Smooth muscle cell (in vitro differentiated cells): ENCODE measurements around the gene ABCC4. TPM values are rescaled to one million over a fixed set of nuclear protein-coding genes. Genes with fewer than 3 reads are reported as not detected.
A peak's percentile ranks its signal among the peaks of the same experiment; 100 is the strongest.

ENCODE experiments used
- DNase-seq: peaks from one replicate; lab custom pipeline; 2025; ENCODE audit not compliant: unreplicated experiment; lab: John Stamatoyannopoulos, UW
- H2AFZ ChIP-seq: fragments of 200-600 bp; sonication (generic); 2 replicates; pipeline ENCODE4 v1.6.0; 2016; ENCODE audit warnings: antibody characterized with exemption, low read depth, mild to moderate bottlenecking
- H3F3A ChIP-seq: fragments of 200-600 bp; sonication (generic); 2 replicates; pipeline ENCODE4 v1.6.0; 2017; ENCODE audit warnings: antibody characterized with exemption, low read depth
- H3K27ac ChIP-seq: fragments of 200-600 bp; sonication (generic); 2 replicates; pipeline ENCODE4 v1.5.1; 2016; ENCODE audit warnings: low read depth, mild to moderate bottlenecking
- H3K27me3 ChIP-seq: fragments of 200-600 bp; sonication (generic); 2 replicates; pipeline ENCODE4 v1.6.1; 2016; ENCODE audit warnings: low read depth, mild to moderate bottlenecking
- H3K36me3 ChIP-seq: fragments of 200-600 bp; sonication (generic); 2 replicates; pipeline ENCODE4 v1.5.1; 2016; ENCODE audit warnings: low read depth
- H3K4me1 ChIP-seq: fragments of 200-600 bp; sonication (generic); 2 replicates; pipeline ENCODE4 v1.5.1; 2016; ENCODE audit warnings: low read depth
- H3K4me2 ChIP-seq: fragments of 200-600 bp; sonication (generic); 2 replicates; pipeline ENCODE4 v1.6.0; 2016; ENCODE audit warnings: mild to moderate bottlenecking
- H3K4me3 ChIP-seq: fragments of 200-600 bp; sonication (generic); 2 replicates; pipeline ENCODE4 v1.5.1; 2016; ENCODE audit warnings: mild to moderate bottlenecking
- H3K79me2 ChIP-seq: fragments of 200-600 bp; sonication (generic); 2 replicates; pipeline ENCODE4 v1.6.0; 2016; ENCODE audit warnings: low read depth, mild to moderate bottlenecking
- H3K9ac ChIP-seq: fragments of 200-600 bp; sonication (generic); 2 replicates; pipeline ENCODE4 v1.6.0; 2016; ENCODE audit warnings: low read depth
- H3K9me3 ChIP-seq: fragments of 200-600 bp; sonication (generic); replicated peaks from 2 replicates; pipeline ENCODE4 v1.5.1; 2016; ENCODE audit warnings: low read depth
- H4K20me1 ChIP-seq: fragments of 200-600 bp; sonication (generic); 2 replicates; pipeline ENCODE4 v1.6.0; 2016; ENCODE audit warnings: low read depth
- WGBS: methylation state at CpG from one replicate; pipeline ENCODE4 v1.1.7; 2016; ENCODE audit warnings: low lambda C conversion rate; 5-methylcytosine and 5-hydroxymethylcytosine counted together
- polyA plus RNA-seq: library from polyadenylated mRNA; unstranded; fragments of >200 nt; fragmentation: Nextera tagmentation; extraction: Ambion mirVana; gene quantifications from 2 replicates; pipeline ENCODE4 v1.2.1, GENCODE V29; 2016
- total RNA-seq: library from RNA; depleted of rRNA; stranded (reverse); fragments of >200 nt; gene quantifications from 2 replicates; pipeline ENCODE4 v1.2.3, GENCODE V29; 2014
- TF ChIP-seq, protein P1 (sequence below): fragments of 200-600 bp; sonication (generic); IDR thresholded peaks from 2 replicates; pipeline ENCODE4 v1.5.1; 2017; ENCODE audit warnings: borderline replicate concordance, mild to moderate bottlenecking, antibody characterized with exemption; ENCODE audit not compliant: insufficient read depth, poor library complexity, severe bottlenecking

Gene ABCC4
- total and polyA plus RNA-seq, 2 experiments from 2014 or later = 11.9 to 37.7 TPM

DNA sequence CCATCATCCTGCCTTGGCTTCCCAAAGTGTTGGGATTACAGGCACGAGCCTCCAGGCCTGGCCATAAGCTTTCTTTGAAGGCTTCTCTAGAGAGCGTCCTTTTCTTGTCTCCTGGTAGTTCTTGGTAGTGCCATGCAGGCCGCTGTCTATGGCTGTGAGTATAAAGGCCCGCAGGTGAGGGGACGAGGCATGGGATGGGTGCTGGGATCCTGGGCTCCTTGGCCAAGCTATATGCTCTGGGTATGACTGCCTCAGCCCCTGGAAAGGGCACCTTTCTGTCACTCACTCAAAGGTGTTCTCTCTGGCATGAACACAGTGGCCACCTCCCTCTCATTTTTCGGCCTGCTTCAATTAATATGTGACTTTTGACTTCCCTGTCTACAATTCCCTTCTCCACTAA is 6.3 kb upstream of the ABCC4 start:
- H4K20me1 ChIP-seq = no peaks in the 10 kb centered on the region
- H3K4me2 ChIP-seq = no peak overlapping the region
- no peak overlapping the region for H3K4me3 ChIP-seq
- H3K4me1 ChIP-seq = no peaks in the 10 kb centered on the region
- H3K27ac ChIP-seq = no peak overlapping the region
- H2AFZ ChIP-seq = no peak overlapping the region
- H3K9ac ChIP-seq = no peak overlapping the region
- H3K36me3 ChIP-seq = no peaks in the 10 kb centered on the region
- H3K79me2 ChIP-seq = no peaks in the 10 kb centered on the region
- TF ChIP-seq, protein P1, sequence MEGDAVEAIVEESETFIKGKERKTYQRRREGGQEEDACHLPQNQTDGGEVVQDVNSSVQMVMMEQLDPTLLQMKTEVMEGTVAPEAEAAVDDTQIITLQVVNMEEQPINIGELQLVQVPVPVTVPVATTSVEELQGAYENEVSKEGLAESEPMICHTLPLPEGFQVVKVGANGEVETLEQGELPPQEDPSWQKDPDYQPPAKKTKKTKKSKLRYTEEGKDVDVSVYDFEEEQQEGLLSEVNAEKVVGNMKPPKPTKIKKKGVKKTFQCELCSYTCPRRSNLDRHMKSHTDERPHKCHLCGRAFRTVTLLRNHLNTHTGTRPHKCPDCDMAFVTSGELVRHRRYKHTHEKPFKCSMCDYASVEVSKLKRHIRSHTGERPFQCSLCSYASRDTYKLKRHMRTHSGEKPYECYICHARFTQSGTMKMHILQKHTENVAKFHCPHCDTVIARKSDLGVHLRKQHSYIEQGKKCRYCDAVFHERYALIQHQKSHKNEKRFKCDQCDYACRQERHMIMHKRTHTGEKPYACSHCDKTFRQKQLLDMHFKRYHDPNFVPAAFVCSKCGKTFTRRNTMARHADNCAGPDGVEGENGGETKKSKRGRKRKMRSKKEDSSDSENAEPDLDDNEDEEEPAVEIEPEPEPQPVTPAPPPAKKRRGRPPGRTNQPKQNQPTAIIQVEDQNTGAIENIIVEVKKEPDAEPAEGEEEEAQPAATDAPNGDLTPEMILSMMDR = no peak
- H3K9me3 ChIP-seq = no peaks in the 10 kb centered on the region
- DNase-seq = no peak
- 80% methylated on average over 6 of the region's 6 CpGs for WGBS
- H3K27me3 ChIP-seq = no peaks in the 10 kb centered on the region
- H3F3A ChIP-seq = no peaks in the 10 kb centered on the region

DNA sequence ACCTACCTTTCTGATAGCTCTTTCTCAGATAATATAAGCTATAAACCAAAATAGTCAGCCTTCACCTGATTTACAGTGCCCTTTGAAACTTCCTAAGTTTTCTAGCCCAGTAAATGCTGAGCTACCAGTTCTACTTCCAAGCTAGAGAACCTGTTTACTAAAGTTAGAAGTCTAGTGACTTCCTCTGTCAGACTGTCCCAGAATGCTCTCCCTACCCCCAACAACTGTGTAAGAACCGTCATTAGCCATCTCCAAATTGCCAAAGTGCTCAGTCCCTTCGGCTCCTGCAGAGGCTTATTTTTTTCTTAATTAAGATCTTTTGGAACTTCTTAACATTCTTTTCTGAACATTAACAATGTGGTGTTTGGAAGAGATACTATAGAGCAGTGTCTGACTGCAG is 3.2 kb upstream of the ABCC4 start:
- H4K20me1 ChIP-seq = no peaks in the 10 kb centered on the region
- H3K9me3 ChIP-seq = no peaks in the 10 kb centered on the region
- no peak overlapping the region for H3K9ac ChIP-seq
- no peaks in the 10 kb centered on the region for H3K36me3 ChIP-seq
- peaks cover 7% of the 10 kb centered on the region for H3K79me2 ChIP-seq
- H3K27me3 ChIP-seq = no peaks in the 10 kb centered on the region
- H3K4me3 ChIP-seq = no peak overlapping the region
- peaks cover 10% of the 10 kb centered on the region for H3F3A ChIP-seq
- WGBS = 72% methylated on average over 2 of the region's 2 CpGs
- no peak overlapping the region for H3K4me2 ChIP-seq
- no peaks in the 10 kb centered on the region for H3K4me1 ChIP-seq
- H3K27ac ChIP-seq = no peak overlapping the region
- H2AFZ ChIP-seq = no peak overlapping the region
- no peak for DNase-seq
- TF ChIP-seq, protein P1 = no peak

DNA sequence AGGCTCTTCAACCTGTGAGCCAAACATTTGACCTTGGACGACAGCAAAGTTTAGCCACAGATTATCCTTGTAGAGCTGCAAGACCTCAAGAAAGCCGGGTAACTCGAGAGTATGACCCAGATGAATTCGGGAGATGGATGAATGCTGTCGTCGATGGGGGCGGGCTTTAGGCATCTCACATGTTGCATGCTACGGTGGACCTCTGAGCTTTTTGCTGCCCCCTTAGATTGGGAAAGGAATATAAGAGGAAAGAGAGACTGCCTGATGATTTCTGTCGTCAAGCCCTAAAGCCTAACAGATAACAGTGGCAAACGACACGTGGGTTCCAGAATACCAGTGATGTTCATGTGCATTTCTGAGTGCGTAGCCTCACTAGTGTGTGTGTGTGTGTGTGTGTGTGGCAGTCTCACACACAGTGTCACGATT is 730 bp upstream of the ABCC4 start:
- Histone ChIP-seq H3K9ac (peak overlapping the region; percentile 57), H3F3A (peaks cover 10% of the 10 kb centered on the region), H2AFZ (peak overlapping the region; percentile 93), H3K4me2 (peak overlapping the region; percentile 97), H3K9me3 (no peaks in the 10 kb centered on the region), H4K20me1 (no peaks in the 10 kb centered on the region), H3K4me1 (no peaks in the 10 kb centered on the region), H3K27ac (peak overlapping the region; percentile 62), H3K27me3 (no peaks in the 10 kb centered on the region), H3K36me3 (no peaks in the 10 kb centered on the region), H3K4me3 (peak overlapping the region; percentile 75), H3K79me2 (peaks cover 24% of the 10 kb centered on the region)
- TF ChIP-seq, protein P1 = no peak
- 15% methylated on average over 13 of the region's 13 CpGs for WGBS
- no peak for DNase-seq

DNA sequence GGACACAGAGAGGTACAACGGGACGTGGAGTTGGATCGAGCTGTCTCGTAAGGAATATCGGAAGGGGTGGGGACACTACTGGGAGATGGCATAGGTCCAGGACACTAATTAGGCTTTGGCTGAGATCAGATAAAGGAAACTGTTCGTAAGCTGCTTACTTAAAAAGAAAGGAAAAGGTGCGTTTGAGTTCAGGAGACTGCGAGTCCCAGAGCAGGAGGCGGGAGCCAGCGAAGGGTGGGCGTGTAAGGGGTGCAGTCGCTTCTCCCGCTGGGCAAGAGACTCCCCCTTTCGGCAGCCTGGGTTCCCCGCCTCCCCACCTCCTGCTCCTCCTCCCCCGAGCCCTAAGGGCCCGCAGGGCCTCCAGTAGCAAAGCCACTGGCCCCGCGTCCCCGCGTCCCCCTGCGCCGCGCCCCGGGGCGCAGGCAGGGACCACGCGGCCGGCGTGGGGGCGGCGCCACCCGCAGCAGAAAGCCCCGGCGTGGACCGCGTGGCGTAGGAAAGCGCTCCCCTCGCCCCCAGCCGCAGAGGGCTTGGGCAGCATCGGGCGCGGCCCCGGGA is 547 bp downstream of the ABCC4 start:
- peak; percentile 52 for DNase-seq
- WGBS = 4% methylated on average over 22 of the region's 45 CpGs
- H3K27ac ChIP-seq = peak overlapping the region; percentile 52

More for the DNA sequence above, 547 bp downstream of the ABCC4 start:
- Histone ChIP-seq H3K4me1 (no peaks in the 10 kb centered on the region), H3K79me2 (peaks cover 34% of the 10 kb centered on the region), H3K9me3 (no peaks in the 10 kb centered on the region), H3K4me2 (peak overlapping the region; percentile 97), H3F3A (peaks cover 10% of the 10 kb centered on the region), H3K36me3 (no peaks in the 10 kb centered on the region), H3K27me3 (no peaks in the 10 kb centered on the region), H3K4me3 (peak overlapping the region; percentile 75), H4K20me1 (no peaks in the 10 kb centered on the region), H3K9ac (peak overlapping the region; percentile 34), H2AFZ (peak overlapping the region; percentile 81)
- TF ChIP-seq, protein P1 = peak; percentile 26
